K562 (cell line): ENCODE measurements around the gene C7orf25. TPM values are rescaled to one million over a fixed set of nuclear protein-coding genes. Genes with fewer than 3 reads are reported as not detected.

Source experiments
- ATAC-seq: fragments of 200-7000 bp; cut with Tn5 transposase; 3 replicates; pipeline ENCODE4 v1.9.1; 2020; ENCODE audit warnings: moderate library complexity
- BruUV-seq: library from RNA; stranded (reverse); fragments of 400-500 nt; replicated peaks from 2 replicates; lab custom pipeline; 2021; lab: Mats Ljungman, UMichigan
- CTCF ChIA-PET: fragments of 300-600 bp; formaldehyde crosslinking; extraction: SDS; loops from one replicate; lab custom pipeline; 2021; ENCODE audit warnings: low intra/inter-chr PET ratio; lab: Yijun Ruan, JAX
- POLR2A ChIA-PET: fragments of 300-600, 350-650 bp; sonication (Branson Sonifier 250); formaldehyde crosslinking; extraction: SDS; loops from one replicate; lab custom pipeline; 2021; ENCODE audit warnings: antibody characterized with exemption, inconsistent platforms; lab: Yijun Ruan, JAX
- DNase-seq, 4 experiments: peaks; one replicate each; pipeline versions ENCODE4 v3.0.0 to v3.0.0-alpha.2; 2011 to 2018; ENCODE audit warnings: low spot score in 3 of 4, mixed read lengths in 3 of 4; ENCODE audit errors: extremely low read depth in 1 of 4
- FAIRE-seq: peaks from 2 replicates; lab custom pipeline; 2011; peaks lifted over from hg19 to GRCh38; lab: Jason Lieb, UNC
- H2AFZ ChIP-seq: 2 replicates; pipeline ENCODE4 v1.6.0; 2011; ENCODE audit warnings: low read depth, low read length, control low read depth, inconsistent platforms
- H3K27ac ChIP-seq: fragments of 200-600 bp; 3 replicates; pipeline ENCODE4 v1.8.0; 2011; ENCODE audit warnings: low read depth, mild to moderate bottlenecking, control low read depth, inconsistent platforms, low read length, moderate library complexity, mixed read lengths; ENCODE audit errors: extremely low read depth
- H3K27me3 ChIP-seq, 2 experiments: fragments of 300-600 bp in 1 of 2; 2 replicates in 1 of 2; 3 replicates in 1 of 2; pipeline versions ENCODE4 v1.6.0 to v1.8.0; 2011; ENCODE audit warnings: inconsistent platforms in 2 of 2, low read length in 2 of 2, mild to moderate bottlenecking in 1 of 2, mixed read lengths in 1 of 2, moderate library complexity in 1 of 2; ENCODE audit not compliant: control insufficient read depth in 2 of 2, insufficient read depth in 2 of 2
- H3K36me3 ChIP-seq: fragments of 300-600 bp; 3 replicates; pipeline ENCODE4 v1.8.0; 2011; ENCODE audit warnings: mild to moderate bottlenecking, low read length, inconsistent platforms; ENCODE audit not compliant: control insufficient read depth, insufficient read depth
- H3K4me1 ChIP-seq, 2 experiments: fragments of 200-600 bp in 1 of 2; replicated peaks in 1 of 2; 2 replicates in 1 of 2; 3 replicates in 1 of 2; pipeline versions ENCODE4 v1.5.1 to v1.8.0; 2011; ENCODE audit warnings: inconsistent platforms in 2 of 2, low read length in 2 of 2, mild to moderate bottlenecking in 1 of 2, mixed read lengths in 1 of 2, moderate library complexity in 1 of 2; ENCODE audit not compliant: control insufficient read depth in 2 of 2, insufficient read depth in 2 of 2
- H3K4me2 ChIP-seq: 2 replicates; pipeline ENCODE4 v1.6.1; 2011; ENCODE audit warnings: low read length, control low read depth, inconsistent platforms, mixed read lengths; ENCODE audit not compliant: insufficient read depth
- H3K4me3 ChIP-seq: fragments of 200-600 bp; sonication (generic), shearing (Covaris generic); 2 replicates; pipeline ENCODE4 v1.5.1; 2016; ENCODE audit warnings: control low read depth, inconsistent platforms
- H3K79me2 ChIP-seq: fragments of 200-600 bp; 3 replicates; pipeline ENCODE4 v1.8.0; 2011; ENCODE audit warnings: low read length, inconsistent platforms; ENCODE audit not compliant: control insufficient read depth, insufficient read depth
- H3K9ac ChIP-seq, 2 experiments: 2 replicates each; pipeline versions ENCODE4 v1.6.0 to v1.6.1; 2011; ENCODE audit warnings: low read depth in 2 of 2, low read length in 2 of 2, control low read depth in 1 of 2, inconsistent platforms in 1 of 2, mild to moderate bottlenecking in 1 of 2, mixed read lengths in 1 of 2; ENCODE audit not compliant: insufficient read depth in 1 of 2
- H3K9me1 ChIP-seq: one replicate; pipeline ENCODE4 v1.6.0; 2011; ENCODE audit warnings: inconsistent platforms, mild to moderate bottlenecking, low read length, moderate library complexity; ENCODE audit not compliant: control insufficient read depth, insufficient read depth
- H3K9me3 ChIP-seq: replicated peaks from 2 replicates; pipeline ENCODE4 v1.5.1; 2011; ENCODE audit warnings: low read depth, low read length, inconsistent platforms; ENCODE audit not compliant: control insufficient read depth, insufficient read depth
- H4K20me1 ChIP-seq: replicated peaks from 2 replicates; pipeline ENCODE4 v1.6.1; 2011; ENCODE audit warnings: low read length, inconsistent platforms, mixed read lengths; ENCODE audit not compliant: control insufficient read depth, insufficient read depth
- E2F3 ChIP-seq: fragments of 250-450 bp; sonication (Bioruptor Pico); IDR thresholded peaks from 2 replicates; pipeline ENCODE4 v1.4.0; 2020; ENCODE audit warnings: mild to moderate bottlenecking
- RFX5 ChIP-seq: IDR thresholded peaks from 2 replicates; pipeline ENCODE4 v1.6.1; 2011; ENCODE audit warnings: low read depth, mild to moderate bottlenecking, improper control_type of control experiment, low read length
- TAF1 ChIP-seq: IDR thresholded peaks from 2 replicates; pipeline ENCODE4 v1.6.1; 2011; ENCODE audit warnings: mild to moderate bottlenecking, low read length, moderate library complexity; ENCODE audit not compliant: insufficient read depth, control insufficient read depth, severe bottlenecking; ENCODE audit errors: extremely low read depth
- ZNF217 ChIP-seq: sonication (generic); formaldehyde crosslinking; IDR thresholded peaks from 2 replicates; pipeline ENCODE4 v1.8.0; 2022; ENCODE audit warnings: mild to moderate bottlenecking, missing genetic modification reagents
- WGBS: fragments of 100-300 bp; shearing (Covaris generic); methylation state at CpG from one replicate; pipeline ENCODE4 v1.1.6; 2016; ENCODE audit warnings: low coverage, mixed read lengths; ENCODE audit not compliant: insufficient coverage; ENCODE audit errors: missing lambda C conversion rate; 5-methylcytosine and 5-hydroxymethylcytosine counted together
- in situ Hi-C: fragments of 300-500 bp; cut with MboI; formaldehyde crosslinking; loops from 4 replicates; pipeline ENCODE4 v1.15.0; 2018; ENCODE audit warnings: inconsistent platforms, mixed read lengths
- intact Hi-C: fragments of 100-400 bp; cut with micrococcal nuclease; formaldehyde crosslinking; loops from 2 replicates; pipeline ENCODE4 v1.14.2; 2022
- polyA plus RNA-seq, 8 experiments: library from polyadenylated mRNA; depleted of rRNA in 4 of 8; stranded (reverse) in 5 of 8; unstranded in 3 of 8; fragments of >200 nt; fragmentation: Nextera tagmentation in 2 of 8; fragmentation: Illumina TruSeq in 1 of 8; extraction: Ambion mirVana in 2 of 8; extraction: Trizol in 1 of 8; gene quantifications; 2 replicates each; pipeline versions ENCODE4 v1.2.1 to v1.2.3, GENCODE V29; 2011 to 2014; ENCODE audit warnings: inconsistent platforms in 1 of 8, missing spikeins in 1 of 8
- total RNA-seq, 7 experiments: library from RNA; depleted of rRNA in 6 of 7; stranded (reverse); fragments of >200 nt in 6 of 7; fragmentation: Illumina TruSeq in 2 of 7; extraction: Trizol in 2 of 7; gene quantifications; 2 replicates each; pipeline versions ENCODE4 v1.2.1 to v1.2.3, GENCODE V29; 2011 to 2021; ENCODE audit warnings: low replicate concordance in 1 of 7
- TF ChIP-seq, protein P1 (sequence below): fragments of 450-650 bp; IDR thresholded peaks from 2 replicates; pipeline ENCODE4 v1.6.1; 2014; ENCODE audit warnings: low read depth, mild to moderate bottlenecking, moderate library complexity, borderline replicate concordance

The C7orf25 gene
- total and polyA plus RNA-seq, 9 of the 15 experiments (the other 6 are each of a cell fraction or from before 2014, with no cell fraction given), result 1.2 to 4.7 (median 1.9) TPM

- TF ChIP-seq, protein P1, sequence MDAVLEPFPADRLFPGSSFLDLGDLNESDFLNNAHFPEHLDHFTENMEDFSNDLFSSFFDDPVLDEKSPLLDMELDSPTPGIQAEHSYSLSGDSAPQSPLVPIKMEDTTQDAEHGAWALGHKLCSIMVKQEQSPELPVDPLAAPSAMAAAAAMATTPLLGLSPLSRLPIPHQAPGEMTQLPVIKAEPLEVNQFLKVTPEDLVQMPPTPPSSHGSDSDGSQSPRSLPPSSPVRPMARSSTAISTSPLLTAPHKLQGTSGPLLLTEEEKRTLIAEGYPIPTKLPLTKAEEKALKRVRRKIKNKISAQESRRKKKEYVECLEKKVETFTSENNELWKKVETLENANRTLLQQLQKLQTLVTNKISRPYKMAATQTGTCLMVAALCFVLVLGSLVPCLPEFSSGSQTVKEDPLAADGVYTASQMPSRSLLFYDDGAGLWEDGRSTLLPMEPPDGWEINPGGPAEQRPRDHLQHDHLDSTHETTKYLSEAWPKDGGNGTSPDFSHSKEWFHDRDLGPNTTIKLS, result no peak
Measured at GRCh38 chr7:42922017-42922753, 10.3 kb upstream of the C7orf25 start (continued).

GRCh38 chr7:42915356-42915755 is 3.5 kb upstream of the C7orf25 start:
- H2AFZ ChIP-seq, result no peak overlapping the region
- H3K27ac ChIP-seq, result no peak overlapping the region
- H3K79me2 ChIP-seq, result peaks cover 11% of the 10 kb centered on the region; the same call in 2 of the 3 replicates
- intact Hi-C loops, result no loop called here
- POLR2A ChIA-PET, result interaction anchor here (0.6 to 1.6 kb wide), 4 partner anchors 12 to 366 kb away, joined by 3 to 8 read pairs (median 4); partner anchors contain the start of genes MRPL32 and PSMA2
- ATAC-seq, result no peak
- no peak for DNase-seq
- no TSS peak for BruUV-seq
- H3K4me2 ChIP-seq, result no peak overlapping the region
- no peak overlapping the region for H3K4me3 ChIP-seq
- H4K20me1 ChIP-seq, result no peaks in the 10 kb centered on the region
- H3K36me3 ChIP-seq, result peaks cover 52% of the 10 kb centered on the region
- 80% methylated on average over 1 of the region's 1 CpG for WGBS
- CTCF ChIA-PET, result no interaction called here
- H3K4me1 ChIP-seq, result peaks cover 14 to 27% of the 10 kb centered on the region in 2 experiments; a peak in 4 of 5 replicates
- no peak for FAIRE-seq
- H3K9me3 ChIP-seq, result no peaks in the 10 kb centered on the region
- H3K9me1 ChIP-seq, result no peaks in the 10 kb centered on the region
- H3K9ac ChIP-seq, result no peak overlapping the region
- TF ChIP-seq ZNF217 (CRISPR knock-in tag) (no peak), E2F3 (CRISPR knock-in tag) (no peak), TAF1 (no peak), RFX5 (no peak)
- H3K27me3 ChIP-seq, result no peaks in the 10 kb centered on the region; a peak in 1 of 5 replicates
- in situ Hi-C loops, result no loop called here
